GM18873 (cell line): Measurements from ENCODE around the gene RNF113B.

Experiments used
- ATAC-seq: cut with Tn5 transposase; IDR thresholded peaks from one replicate; pipeline ENCODE4 v1.9.1; 2021; ENCODE audit warnings: mild to moderate bottlenecking, moderate library complexity, moderate number of reproducible peaks; ENCODE audit not compliant: unreplicated experiment, low FRiP score

RNF113B gene

GRCh38 chr13:98206946-98207345 is 29.9 kb upstream of the RNF113B start:
- ATAC-seq: no peak

GRCh38 chr13:98204546-98204945 is 27.5 kb upstream of the RNF113B start:
- no peak for ATAC-seq

GRCh38 chr13:98203646-98204326 is 26.7 kb upstream of the RNF113B start:
- ATAC-seq: no peak

GRCh38 chr13:98201984-98202383 is 24.9 kb upstream of the RNF113B start:
- no peak for ATAC-seq

- no peak for ATAC-seq
Observed at GRCh38 chr13:98201189-98201588, 24.1 kb upstream of the RNF113B start.

GRCh38 chr13:98200211-98200878 is 23.3 kb upstream of the RNF113B start:
- ATAC-seq: no peak

- no peak for ATAC-seq
Observed at GRCh38 chr13:98199480-98199879, 22.4 kb upstream of the RNF113B start.

- ATAC-seq: no peak
Observed at GRCh38 chr13:98198683-98199082, 21.6 kb upstream of the RNF113B start.

GRCh38 chr13:98195054-98195791 is 18.2 kb upstream of the RNF113B start:
- ATAC-seq: no peak

GRCh38 chr13:98192008-98192407 is 14.9 kb upstream of the RNF113B start:
- no peak for ATAC-seq

- no peak for ATAC-seq
Observed at GRCh38 chr13:98190889-98191444, 13.9 kb upstream of the RNF113B start.

- no peak for ATAC-seq
Observed at GRCh38 chr13:98189841-98190505, 12.9 kb upstream of the RNF113B start.

GRCh38 chr13:98188544-98189166 is 11.6 kb upstream of the RNF113B start:
- ATAC-seq: no peak

- no peak for ATAC-seq
Observed at GRCh38 chr13:98187965-98188261, 10.8 kb upstream of the RNF113B start.

- ATAC-seq: no peak
Observed at GRCh38 chr13:98187155-98187964, 10.3 kb upstream of the RNF113B start.

- ATAC-seq: no peak
Observed at GRCh38 chr13:98184792-98185191, 7.7 kb upstream of the RNF113B start.

GRCh38 chr13:98182589-98182988 is 5.5 kb upstream of the RNF113B start:
- no peak for ATAC-seq

GRCh38 chr13:98182153-98182552 is 5.1 kb upstream of the RNF113B start:
- ATAC-seq: no peak

GRCh38 chr13:98181111-98181815 is 4.2 kb upstream of the RNF113B start:
- ATAC-seq: no peak
